Subcutaneous preadipocyte (primary cell): ENCODE data around the gene PLXNA1. TPM values are rescaled to one million over a fixed set of nuclear protein-coding genes. Genes with fewer than 3 reads are reported as not detected.

Source experiments
- total RNA-seq: library from RNA; depleted of rRNA; stranded (reverse); fragments of >200 nt; gene quantifications from 2 replicates; pipeline ENCODE4 v1.2.3, GENCODE V29; 2012

Gene PLXNA1
- 73.1 and 85.2 TPM in 2 replicates for total RNA-seq

GRCh38 chr3:126982471-126983175, at the start of gene PLXNA1:
TSS of gene PLXNA1 (plus strand) at chr3:126983115. CDS start at chr3:126988594, 5,479 bp downstream.

Other genes with a start within 250 kb of the PLXNA1 start
- not detected in 2 replicates for gene PRR23E, start 210.0 kb downstream of the PLXNA1 start, total RNA-seq